ENCODE results near the gene ST8SIA5. TPM values are rescaled to one million over a fixed set of nuclear protein-coding genes. Genes with fewer than 3 reads are reported as not detected.

ST8SIA5 gene
- total and polyA plus RNA-seq, 9 of the 15 experiments (the other 6 are each of a cell fraction or from before 2014, with no cell fraction given) = 0.03 to 0.33 (median 0.06) TPM; not detected in 5

- intact Hi-C loops (cut with micrococcal nuclease) (no loop called here), in situ Hi-C loops (cut with MboI) (no loop called here)
- ATAC-seq (no peak), FAIRE-seq (no peak), DNase-seq (ENCODE audit: extremely low read depth in 1 of 4, low spot score in 3 of 4) (no peak)
- 3% methylated on average over 35 of the region's 52 CpGs for WGBS (ENCODE audit: insufficient coverage, low coverage, missing lambda C conversion rate)
- ChIA-PET POLR2A (no interaction called here), CTCF (ENCODE audit: low intra/inter-chr PET ratio) (no interaction called here)
- no TSS peak for BruUV-seq (replicated peaks)
- Histone ChIP-seq H3K9ac (ENCODE audit: insufficient read depth in 1 of 2, low read depth in 2 of 2, low read length in 2 of 2) (no peak overlapping the region; a peak in 1 of 4 replicates), H3K36me3 (ENCODE audit: control insufficient read depth, insufficient read depth, low read length) (no peaks in the 10 kb centered on the region), H2AFZ (ENCODE audit: low read depth, low read length) (no peak overlapping the region), H3K4me3 (no peak overlapping the region), H3K27me3 (ENCODE audit: control insufficient read depth in 2 of 2, insufficient read depth in 2 of 2, low read length in 2 of 2) (peaks cover 2 to 29% of the 10 kb centered on the region in 2 experiments; a peak in 3 of 5 replicates), H3K27ac (ENCODE audit: extremely low read depth, low read depth, low read length) (no peak overlapping the region), H3K79me2 (ENCODE audit: control insufficient read depth, insufficient read depth, low read length) (no peaks in the 10 kb centered on the region), H3K9me3 (replicated peaks; ENCODE audit: control insufficient read depth, insufficient read depth, low read depth, low read length) (no peaks in the 10 kb centered on the region), H3K9me1 (ENCODE audit: control insufficient read depth, insufficient read depth, low read length) (no peaks in the 10 kb centered on the region), H3K4me1 (replicated peaks in 1 of 2; ENCODE audit: control insufficient read depth in 2 of 2, insufficient read depth in 2 of 2, low read length in 2 of 2) (peaks cover 0 to 8% of the 10 kb centered on the region in 2 experiments; a peak in 2 of 5 replicates), H4K20me1 (replicated peaks; ENCODE audit: control insufficient read depth, insufficient read depth, low read length) (no peaks in the 10 kb centered on the region; the same call in 1 of the 2 replicates), H3K4me2 (ENCODE audit: insufficient read depth, low read length) (no peak overlapping the region)
- TF ChIP-seq ZBTB34 (CRISPR knock-in tag; IDR thresholded peaks at IDR 0.05) = no peak
- no peak for TF ChIP-seq MEIS2 (IDR thresholded peaks at IDR 0.05; ENCODE audit: partially characterized antibody)
- no peak for TF ChIP-seq HNRNPK (IDR thresholded peaks at IDR 0.05; ENCODE audit: low read depth, low read length, poor library complexity, severe bottlenecking)
- no peak for TF ChIP-seq ARID1B (IDR thresholded peaks at IDR 0.05)
- TF ChIP-seq ZNF232 (CRISPR knock-in tag; IDR thresholded peaks at IDR 0.05) = no peak
- no peak for TF ChIP-seq NFIX (CRISPR knock-in tag; IDR thresholded peaks at IDR 0.05; ENCODE audit: low read depth)
- TF ChIP-seq TBL1XR1 (IDR thresholded peaks at IDR 0.05; ENCODE audit: low read length in 2 of 2) = no peak
- TF ChIP-seq ELF2 (CRISPR knock-in tag; IDR thresholded peaks at IDR 0.05) = no peak
- no peak for TF ChIP-seq ZNF780A (CRISPR knock-in tag; IDR thresholded peaks at IDR 0.05)
- no peak for TF ChIP-seq ZKSCAN1 (IDR thresholded peaks at IDR 0.05; ENCODE audit: low read depth, low read length)
- no peak for TF ChIP-seq ZNF174 (CRISPR knock-in tag; IDR thresholded peaks at IDR 0.05)
- no peak for TF ChIP-seq GABPB1 (CRISPR knock-in tag; IDR thresholded peaks at IDR 0.05)
- TF ChIP-seq MYBL2 (IDR thresholded peaks at IDR 0.05; ENCODE audit: low read depth) = no peak
- no peak for TF ChIP-seq MYBL2 (CRISPR knock-in tag; IDR thresholded peaks at IDR 0.05; ENCODE audit: borderline replicate concordance)
- TF ChIP-seq RNF2 (IDR thresholded peaks at IDR 0.05) = no peak
These were observed 76.8 kb downstream of the ST8SIA5 start for GRCh38 chr18:46679846-46680598.
